ENCODE measurements around the gene GRM6. TPM values are rescaled to one million over a fixed set of nuclear protein-coding genes. Genes with fewer than 3 reads are reported as not detected.

GRM6 gene
- total RNA-seq, 1 experiment from 2014 or later = not detected

DNA sequence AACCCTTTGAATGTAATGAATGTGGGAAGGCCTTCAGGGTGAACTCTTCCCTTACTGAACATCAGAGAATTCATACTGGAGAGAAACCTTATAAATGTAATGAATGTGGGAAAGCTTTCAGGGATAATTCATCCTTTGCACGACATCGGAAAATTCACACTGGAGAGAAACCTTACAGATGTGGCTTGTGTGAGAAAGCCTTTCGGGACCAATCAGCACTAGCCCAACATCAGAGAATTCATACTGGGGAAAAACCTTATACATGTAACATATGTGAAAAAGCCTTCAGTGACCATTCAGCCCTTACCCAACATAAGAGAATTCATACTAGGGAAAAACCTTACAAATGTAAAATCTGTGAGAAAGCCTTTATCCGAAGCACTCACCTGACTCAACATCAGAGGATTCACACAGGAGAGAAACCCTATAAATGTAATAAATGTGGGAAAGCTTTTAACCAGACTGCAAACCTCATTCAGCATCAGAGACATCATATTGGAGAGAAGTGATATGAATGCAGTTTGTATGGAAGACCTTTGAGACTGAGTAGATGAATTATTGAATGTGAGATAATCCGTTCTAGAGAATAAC, 29.6 kb downstream of the GRM6 start:
- Histone ChIP-seq H4K91ac (ENCODE audit: insufficient read length, low read depth, low read length) (no peak overlapping the region), H2AFZ (ENCODE audit: low read length) (no peak overlapping the region), H3K4me1 (ENCODE audit: insufficient read depth, low read length) (no peaks in the 10 kb centered on the region), H3K27ac (ENCODE audit: insufficient read length, low read depth, low read length) (no peak overlapping the region), H3K18ac (ENCODE audit: insufficient read length, low read depth, low read length) (no peak overlapping the region), H4K5ac (ENCODE audit: insufficient read length, low read depth, low read length) (no peak overlapping the region), H3K14ac (ENCODE audit: insufficient read depth, low read length) (no peak overlapping the region), H4K8ac (replicated peaks; ENCODE audit: insufficient read length, low read depth, low read length) (no peak overlapping the region), H2BK5ac (ENCODE audit: insufficient read length, low read length) (no peak overlapping the region), H2BK12ac (ENCODE audit: insufficient read length, low read depth, low read length) (no peak overlapping the region), H3K23ac (ENCODE audit: insufficient read length, low read depth, low read length) (no peak overlapping the region), H3K56ac (ENCODE audit: insufficient read length, low read depth, low read length) (no peak overlapping the region), H3K4me2 (ENCODE audit: insufficient read depth, insufficient read length, low read length) (no peak overlapping the region), H2BK15ac (ENCODE audit: low read depth, low read length) (no peak overlapping the region), H3T11ph (ENCODE audit: low read length) (no peak overlapping the region), H2BK120ac (ENCODE audit: low read depth, low read length, poor library complexity, severe bottlenecking) (no peak overlapping the region), H3K9ac (ENCODE audit: extremely low read depth, insufficient read length, low read length) (no peak overlapping the region), H3K79me1 (ENCODE audit: insufficient read depth, low read depth, low read length, poor library complexity, severe bottlenecking) (no peaks in the 10 kb centered on the region), H3K9me3 (ENCODE audit: control insufficient read depth, low read depth, low read length) (peaks cover 81% of the 10 kb centered on the region), H3K4ac (ENCODE audit: low read depth, low read length) (no peak overlapping the region), H4K20me1 (ENCODE audit: control insufficient read depth, insufficient read depth, insufficient read length) (no peaks in the 10 kb centered on the region), H3K27me3 (ENCODE audit: insufficient read depth, low read length) (no peaks in the 10 kb centered on the region), H3K79me2 (ENCODE audit: insufficient read depth, low read length) (no peaks in the 10 kb centered on the region), H3K23me2 (ENCODE audit: insufficient read length, low read depth, low read length, poor library complexity, severe bottlenecking) (no peaks in the 10 kb centered on the region), H2AK5ac (ENCODE audit: insufficient read length, low read length) (no peak overlapping the region), H2BK20ac (ENCODE audit: low read depth, low read length, poor library complexity, severe bottlenecking) (no peak overlapping the region)
- H3K27me3 Mint-ChIP-seq (ENCODE audit: low read depth) = peaks cover 19% of the 10 kb centered on the region
- no peaks in the 10 kb centered on the region for H3K4me1 Mint-ChIP-seq
- H3K4me3 Mint-ChIP-seq = no peak overlapping the region
- H3K36me3 Mint-ChIP-seq (ENCODE audit: insufficient read depth in 1 of 3, low read depth in 3 of 3) = peaks cover 19 to 36% (median 22%) of the 10 kb centered on the region in 3 experiments
- TF ChIP-seq, protein P1, sequence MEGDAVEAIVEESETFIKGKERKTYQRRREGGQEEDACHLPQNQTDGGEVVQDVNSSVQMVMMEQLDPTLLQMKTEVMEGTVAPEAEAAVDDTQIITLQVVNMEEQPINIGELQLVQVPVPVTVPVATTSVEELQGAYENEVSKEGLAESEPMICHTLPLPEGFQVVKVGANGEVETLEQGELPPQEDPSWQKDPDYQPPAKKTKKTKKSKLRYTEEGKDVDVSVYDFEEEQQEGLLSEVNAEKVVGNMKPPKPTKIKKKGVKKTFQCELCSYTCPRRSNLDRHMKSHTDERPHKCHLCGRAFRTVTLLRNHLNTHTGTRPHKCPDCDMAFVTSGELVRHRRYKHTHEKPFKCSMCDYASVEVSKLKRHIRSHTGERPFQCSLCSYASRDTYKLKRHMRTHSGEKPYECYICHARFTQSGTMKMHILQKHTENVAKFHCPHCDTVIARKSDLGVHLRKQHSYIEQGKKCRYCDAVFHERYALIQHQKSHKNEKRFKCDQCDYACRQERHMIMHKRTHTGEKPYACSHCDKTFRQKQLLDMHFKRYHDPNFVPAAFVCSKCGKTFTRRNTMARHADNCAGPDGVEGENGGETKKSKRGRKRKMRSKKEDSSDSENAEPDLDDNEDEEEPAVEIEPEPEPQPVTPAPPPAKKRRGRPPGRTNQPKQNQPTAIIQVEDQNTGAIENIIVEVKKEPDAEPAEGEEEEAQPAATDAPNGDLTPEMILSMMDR (conservative IDR thresholded peaks at IDR 0.05) = no peak
- H3K27ac Mint-ChIP-seq = no peak overlapping the region
- DNase-seq = no peak
- H3K9me3 Mint-ChIP-seq = peaks cover 91 to 95% of the 10 kb centered on the region in 2 experiments
- no CpG with 5 or more reads among the region's 5 CpGs for WGBS (ENCODE audit: extremely low coverage, insufficient read length, low lambda C conversion rate)

Measured in H9 (cell line).